H1 (cell line): ENCODE results near the gene POLL. TPM values are rescaled to one million over a fixed set of nuclear protein-coding genes. Genes with fewer than 3 reads are reported as not detected.
"Not testable (repeated sequence)": the region's sequence is repeated elsewhere in the genome, so short reads cannot be mapped to it uniquely, and the experiment has no call there.

Experiments
- CTCF ChIA-PET: fragments of 300-600 bp; sonication (Branson Sonifier 250); formaldehyde crosslinking; loops from one replicate; lab custom pipeline; 2021; ENCODE audit not compliant: partially characterized antibody; lab: Charles Lee
- POLR2A ChIA-PET: fragments of 300-600 bp; sonication (Branson Sonifier 250); formaldehyde crosslinking; loops from one replicate; lab custom pipeline; 2021; ENCODE audit warnings: inconsistent platforms; ENCODE audit not compliant: partially characterized antibody; lab: Charles Lee
- DNase-seq, 2 experiments: peaks; one replicate each; pipeline versions ENCODE4 v3.0.0 to v3.0.0-alpha.2; 2010 to 2022; ENCODE audit warnings: low spot score in 2 of 2, low read depth in 1 of 2, mixed read lengths in 1 of 2
- FAIRE-seq: peaks from 2 replicates; lab custom pipeline; 2011; peaks lifted over from hg19 to GRCh38; lab: Jason Lieb, UNC
- H2AFZ ChIP-seq: 2 replicates; pipeline ENCODE4 v1.8.1; 2012; ENCODE audit warnings: low read length, inconsistent platforms
- H2AK5ac ChIP-seq: 2 replicates; pipeline ENCODE4 v1.6.1; 2013; ENCODE audit warnings: low read depth, low read length
- H2BK120ac ChIP-seq: replicated peaks from 2 replicates; pipeline ENCODE3; 2013; ENCODE audit warnings: low read depth, low read length, inconsistent platforms
- H2BK12ac ChIP-seq: 2 replicates; pipeline ENCODE4 v1.6.1; 2013; ENCODE audit warnings: low read depth, low read length
- H2BK15ac ChIP-seq: 2 replicates; pipeline ENCODE4 v1.6.1; 2013; ENCODE audit warnings: low read length
- H2BK20ac ChIP-seq: 2 replicates; pipeline ENCODE4 v1.6.1; 2013; ENCODE audit warnings: low read length
- H2BK5ac ChIP-seq: 2 replicates; pipeline ENCODE4 v1.6.1; 2013; ENCODE audit warnings: low read depth, low read length
- H3K14ac ChIP-seq: 2 replicates; pipeline ENCODE4 v1.6.1; 2013; ENCODE audit warnings: inconsistent platforms; ENCODE audit not compliant: insufficient read length
- H3K18ac ChIP-seq: 2 replicates; pipeline ENCODE4 v1.6.1; 2013; ENCODE audit warnings: low read length; ENCODE audit errors: extremely low read depth
- H3K23ac ChIP-seq: 2 replicates; pipeline ENCODE4 v1.6.1; 2013; ENCODE audit warnings: inconsistent platforms; ENCODE audit not compliant: insufficient read length
- H3K23me2 ChIP-seq: 2 replicates; pipeline ENCODE4 v1.6.1; 2013; ENCODE audit warnings: low read depth, low read length
- H3K27ac ChIP-seq: 2 replicates; pipeline ENCODE4 v1.6.1; 2011; ENCODE audit warnings: low read depth, low read length, inconsistent platforms
- H3K27me3 ChIP-seq, 4 experiments: replicated peaks in 1 of 4; 1 replicate in 1 of 4; 2 replicates in 3 of 4; pipeline versions ENCODE4 v1.6.1 to v1.8.1; 2011 to 2013; ENCODE audit warnings: low read length in 3 of 4, mild to moderate bottlenecking in 3 of 4, inconsistent platforms in 2 of 4, mixed read lengths in 2 of 4, moderate library complexity in 1 of 4; ENCODE audit not compliant: control insufficient read depth in 3 of 4, insufficient read depth in 3 of 4; ENCODE audit errors: extremely low read depth in 1 of 4
- H3K36me3 ChIP-seq, 4 experiments: 2 replicates each; pipeline versions ENCODE4 v1.6.1 to v1.8.1; 2011 to 2013; ENCODE audit warnings: mild to moderate bottlenecking in 4 of 4, low read length in 3 of 4, moderate library complexity in 2 of 4, control low read depth in 1 of 4, inconsistent platforms in 1 of 4; ENCODE audit not compliant: insufficient read depth in 4 of 4, control insufficient read depth in 2 of 4
- H3K4ac ChIP-seq: replicated peaks from 2 replicates; pipeline ENCODE3; 2013; ENCODE audit warnings: low read length, low read depth, mixed read lengths, inconsistent platforms; ENCODE audit not compliant: insufficient read length
- H3K4me1 ChIP-seq, 4 experiments: replicated peaks in 1 of 4; 1 replicate in 1 of 4; 2 replicates in 3 of 4; pipeline versions ENCODE4 v1.6.1 to v1.8.1; 2011 to 2013; ENCODE audit warnings: low read length in 3 of 4, inconsistent platforms in 2 of 4, mixed read lengths in 1 of 4; ENCODE audit not compliant: insufficient read depth in 4 of 4, control insufficient read depth in 3 of 4
- H3K4me2 ChIP-seq, 2 experiments: 2 replicates each; pipeline versions ENCODE4 v1.6.1 to v1.8.1; 2011 to 2013; ENCODE audit warnings: low read depth in 2 of 2, low read length in 2 of 2, control low read depth in 1 of 2, inconsistent platforms in 1 of 2, mild to moderate bottlenecking in 1 of 2; ENCODE audit not compliant: insufficient read depth in 1 of 2
- H3K4me3 ChIP-seq, 4 experiments: fragments of 200-600, 300-600 bp in 1 of 4; sonication (generic), shearing (Covaris generic), sonication (Bioruptor Twin) in 1 of 4; 2 replicates each; pipeline versions ENCODE4 v1.5.1 to v1.8.1; 2011 to 2016; ENCODE audit warnings: low read length in 4 of 4, low read depth in 3 of 4, control low read depth in 2 of 4, inconsistent platforms in 2 of 4, mild to moderate bottlenecking in 2 of 4, mixed read lengths in 1 of 4, moderate library complexity in 1 of 4; ENCODE audit not compliant: insufficient read depth in 2 of 4; ENCODE audit errors: extremely low read depth in 1 of 4
- H3K56ac ChIP-seq: replicated peaks from 2 replicates; pipeline ENCODE3; 2013; ENCODE audit warnings: low read depth, mild to moderate bottlenecking, mixed read lengths, low read length, inconsistent platforms; ENCODE audit not compliant: insufficient read length
- H3K79me1 ChIP-seq: 2 replicates; pipeline ENCODE4 v1.6.1; 2013; ENCODE audit warnings: low read depth, low read length, control low read depth
- H3K79me2 ChIP-seq, 2 experiments: 2 replicates each; pipeline versions ENCODE4 v1.6.1 to v1.8.1; 2012 to 2013; ENCODE audit warnings: low read length in 2 of 2, mild to moderate bottlenecking in 2 of 2, inconsistent platforms in 1 of 2; ENCODE audit not compliant: insufficient read depth in 2 of 2, control insufficient read depth in 1 of 2
- H3K9ac ChIP-seq, 4 experiments: replicated peaks in 1 of 4; 1 replicate in 1 of 4; 2 replicates in 3 of 4; pipeline versions ENCODE4 v1.6.1 to v1.8.1; 2011 to 2013; ENCODE audit warnings: low read depth in 3 of 4, low read length in 3 of 4, control low read depth in 2 of 4, mild to moderate bottlenecking in 2 of 4, moderate library complexity in 2 of 4, inconsistent platforms in 1 of 4; ENCODE audit errors: extremely low read depth in 1 of 4
- H3K9me3 ChIP-seq, 2 experiments: 2 replicates each; pipeline versions ENCODE4 v1.6.1 to v1.8.1; 2012 to 2013; ENCODE audit warnings: mild to moderate bottlenecking in 2 of 2, moderate library complexity in 2 of 2, control low read depth in 1 of 2, inconsistent platforms in 1 of 2, low read depth in 1 of 2, low read length in 1 of 2, mixed read lengths in 1 of 2; ENCODE audit not compliant: insufficient read depth in 2 of 2
- H4K20me1 ChIP-seq, 2 experiments: replicated peaks in 1 of 2; 2 replicates each; pipeline versions ENCODE3 to v1.8.1; 2011 to 2013; ENCODE audit warnings: inconsistent platforms in 2 of 2, low read length in 2 of 2, mild to moderate bottlenecking in 1 of 2; ENCODE audit not compliant: insufficient read depth in 2 of 2, control insufficient read depth in 1 of 2
- H4K5ac ChIP-seq: 2 replicates; pipeline ENCODE4 v1.6.1; 2013; ENCODE audit warnings: low read length, low read depth, mixed read lengths, inconsistent platforms; ENCODE audit not compliant: insufficient read length
- H4K8ac ChIP-seq: 2 replicates; pipeline ENCODE4 v1.8.0; 2013; ENCODE audit warnings: mild to moderate bottlenecking, moderate library complexity, low read length, inconsistent platforms; ENCODE audit not compliant: insufficient read depth; ENCODE audit errors: extremely low read depth
- H4K91ac ChIP-seq: replicated peaks from 2 replicates; pipeline ENCODE3; 2013; ENCODE audit warnings: low read length, mixed read lengths, inconsistent platforms; ENCODE audit not compliant: insufficient read length
- CBX8 ChIP-seq: fragments of 300-800, 300-1000 bp; sonication (generic); IDR thresholded peaks from 2 replicates; pipeline ENCODE4 v1.7.1; 2016; ENCODE audit warnings: low read depth, low read length, borderline replicate concordance
- HDAC6 ChIP-seq: IDR thresholded peaks from one replicate; pipeline ENCODE4 v1.7.1; 2012; ENCODE audit warnings: low read depth, mild to moderate bottlenecking, inconsistent platforms, low read length, moderate library complexity
- POU5F1 ChIP-seq: IDR thresholded peaks from 2 replicates; pipeline ENCODE4 v1.6.1; 2011; ENCODE audit warnings: low read depth, mild to moderate bottlenecking, low read length, moderate library complexity
- RBBP5 ChIP-seq: IDR thresholded peaks from 2 replicates; pipeline ENCODE4 v1.7.1; 2012; ENCODE audit warnings: low read depth, mild to moderate bottlenecking, inconsistent platforms, low read length, moderate library complexity, borderline replicate concordance
- RFX5 ChIP-seq: IDR thresholded peaks from 2 replicates; pipeline ENCODE4 v1.6.1; 2011; ENCODE audit warnings: low read depth, low read length, improper control_type of control experiment, borderline replicate concordance
- SAP30 ChIP-seq: fragments of 300-600 bp; sonication (generic); IDR thresholded peaks from 2 replicates; pipeline ENCODE4 v1.7.1; 2012; ENCODE audit warnings: low read length, moderate library complexity, mild to moderate bottlenecking, inconsistent platforms; ENCODE audit not compliant: insufficient read depth, insufficient replicate concordance
- TBP ChIP-seq: IDR thresholded peaks from 2 replicates; pipeline ENCODE4 v1.6.1; 2011; ENCODE audit warnings: low read depth, low read length, improper control_type of control experiment
- WGBS, 2 experiments: shearing (Covaris generic) in 1 of 2; methylation state at CpG; one replicate each; pipeline versions ENCODE4 v1.1.6 to v1.1.7; 2013 to 2015; ENCODE audit warnings: low lambda C conversion rate in 2 of 2, mixed read lengths in 2 of 2, inconsistent platforms in 1 of 2, low coverage in 1 of 2, missing lambda C conversion rate in 1 of 2; ENCODE audit not compliant: insufficient replicate concordance in 2 of 2, insufficient coverage in 1 of 2, insufficient read length in 1 of 2; ENCODE audit errors: extremely low coverage in 1 of 2, missing lambda C conversion rate in 1 of 2; 5-methylcytosine and 5-hydroxymethylcytosine counted together
- polyA plus RNA-seq, 7 experiments: library from polyadenylated mRNA; depleted of rRNA in 3 of 7; stranded (reverse) in 5 of 7; unstranded in 2 of 7; fragments of >200 nt in 5 of 7; fragments of 200-250 nt in 2 of 7; gene quantifications; 1 replicate in 5 of 7; 2 replicates in 1 of 7; 4 replicates in 1 of 7; pipeline versions ENCODE4 v1.2.1 to v1.2.3, GENCODE V29; 2011 to 2013; ENCODE audit warnings: missing spikeins in 2 of 7, mixed read lengths in 2 of 7
- total RNA-seq: library from RNA; stranded (reverse); fragmentation: NEBNext Ultra II Directional; extraction: Animal tissue kit (Norgen Biotek cat#: 25700); gene quantifications from 2 replicates; pipeline ENCODE4 v1.2.1, GENCODE V29; 2021

Gene POLL
- total and polyA plus RNA-seq, 2 of the 8 experiments (the other 6 are each of a cell fraction or from before 2014, with no cell fraction given) = 26.1 to 45.9 TPM

GRCh38 chr10:101587725-101588653 lies at the start of gene POLL, which contains the start of gene DPCD (continued):
- TF ChIP-seq POU5F1 (no peak), RBBP5 (peak; percentile 93), CBX8 (no peak), RFX5 (no peak), SAP30 (peak; percentile 98), HDAC6 (no peak), TBP (peak; percentile 29; the same call in 1 of the 2 replicates)

- H3K79me1 ChIP-seq, CTCF ChIA-PET, H4K91ac ChIP-seq, H3K4me1 ChIP-seq, H3K9me3 ChIP-seq, H4K20me1 ChIP-seq, DNase-seq, H4K5ac ChIP-seq, H3K9ac ChIP-seq, H2BK12ac ChIP-seq, H4K8ac ChIP-seq, H2BK15ac ChIP-seq, H3K56ac ChIP-seq, H3K4me3 ChIP-seq, H2AK5ac ChIP-seq, H3K23ac ChIP-seq, H2BK20ac ChIP-seq, FAIRE-seq, H2BK120ac ChIP-seq, H3K14ac ChIP-seq, H3K4ac ChIP-seq, H3K79me2 ChIP-seq, H3K27me3 ChIP-seq, POLR2A ChIA-PET, H3K36me3 ChIP-seq, H3K18ac ChIP-seq, H2BK5ac ChIP-seq, H2AFZ ChIP-seq, H3K4me2 ChIP-seq, H3K27ac ChIP-seq, H3K23me2 ChIP-seq: not testable (repeated sequence)
- WGBS, 2 experiments = 92% methylated on average over 4 of the region's 4 CpGs; no CpG with 5 or more reads in 1 of the 2 experiments
Observed at GRCh38 chr10:101633510-101633909, 45.5 kb upstream of the POLL start.
